GM12872 (cell line): ENCODE results near the gene AVEN.

Source experiments
- TF ChIP-seq, protein P1 (sequence below): IDR thresholded peaks from 3 replicates; pipeline ENCODE4 v1.5.1; 2011; ENCODE audit warnings: low read depth, mild to moderate bottlenecking, low read length, moderate library complexity; ENCODE audit not compliant: insufficient read depth

The AVEN gene

GRCh38 chr15:34065941-34066340, 26.9 kb upstream of the AVEN start:
- TF ChIP-seq, protein P1, sequence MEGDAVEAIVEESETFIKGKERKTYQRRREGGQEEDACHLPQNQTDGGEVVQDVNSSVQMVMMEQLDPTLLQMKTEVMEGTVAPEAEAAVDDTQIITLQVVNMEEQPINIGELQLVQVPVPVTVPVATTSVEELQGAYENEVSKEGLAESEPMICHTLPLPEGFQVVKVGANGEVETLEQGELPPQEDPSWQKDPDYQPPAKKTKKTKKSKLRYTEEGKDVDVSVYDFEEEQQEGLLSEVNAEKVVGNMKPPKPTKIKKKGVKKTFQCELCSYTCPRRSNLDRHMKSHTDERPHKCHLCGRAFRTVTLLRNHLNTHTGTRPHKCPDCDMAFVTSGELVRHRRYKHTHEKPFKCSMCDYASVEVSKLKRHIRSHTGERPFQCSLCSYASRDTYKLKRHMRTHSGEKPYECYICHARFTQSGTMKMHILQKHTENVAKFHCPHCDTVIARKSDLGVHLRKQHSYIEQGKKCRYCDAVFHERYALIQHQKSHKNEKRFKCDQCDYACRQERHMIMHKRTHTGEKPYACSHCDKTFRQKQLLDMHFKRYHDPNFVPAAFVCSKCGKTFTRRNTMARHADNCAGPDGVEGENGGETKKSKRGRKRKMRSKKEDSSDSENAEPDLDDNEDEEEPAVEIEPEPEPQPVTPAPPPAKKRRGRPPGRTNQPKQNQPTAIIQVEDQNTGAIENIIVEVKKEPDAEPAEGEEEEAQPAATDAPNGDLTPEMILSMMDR, result no peak

DNA sequence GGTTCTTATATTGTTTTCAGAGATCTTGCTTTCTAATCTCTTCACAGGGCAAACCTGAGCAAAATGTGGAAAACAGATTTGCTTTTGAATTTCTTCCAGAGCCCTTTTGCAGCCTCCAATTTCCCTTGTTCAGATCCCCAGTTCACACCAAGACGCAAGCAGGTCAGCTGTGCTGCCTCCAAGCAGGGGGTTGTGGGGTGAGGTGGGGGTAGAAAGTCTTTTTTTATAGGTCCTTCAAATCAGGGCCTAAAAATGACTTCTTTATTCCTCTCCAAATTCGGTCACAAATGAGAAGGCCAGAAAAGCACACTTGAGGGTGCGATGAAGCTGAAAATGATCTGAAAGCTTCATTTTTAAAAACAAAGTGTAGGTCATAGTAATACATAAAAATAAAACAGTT, 26.3 kb upstream of the AVEN start:
- TF ChIP-seq, protein P1, result no peak

- TF ChIP-seq, protein P1, result no peak
Measured at GRCh38 chr15:34064438-34064837, 25.4 kb upstream of the AVEN start.

GRCh38 chr15:34059946-34060345, 20.9 kb upstream of the AVEN start:
- TF ChIP-seq, protein P1, result no peak

- TF ChIP-seq, protein P1, result no peak
Measured at GRCh38 chr15:34059476-34059875, 20.5 kb upstream of the AVEN start.

- TF ChIP-seq, protein P1, result no peak
Measured at GRCh38 chr15:34056911-34057310, 17.9 kb upstream of the AVEN start.

- TF ChIP-seq, protein P1, result no peak
Measured at GRCh38 chr15:34055868-34056595, 17.0 kb upstream of the AVEN start.
